Spleen (tissue), 7 donors: Measurements from ENCODE around the gene UFD1.
"Not testable (repeated sequence)": the region's sequence is repeated elsewhere in the genome, so short reads cannot be mapped to it uniquely, and the experiment has no call there.

Experiments
- CTCF ChIP-seq, 11 experiments: fragments of 200-600 bp in 7 of 11; fragments of 450-650 bp in 4 of 11; sonication (generic) in 4 of 11; IDR thresholded peaks in 8 of 11; conservative IDR thresholded peaks in 3 of 11; 1 replicate in 7 of 11; 2 replicates in 4 of 11; pipeline versions ENCODE4 v1.4.0 to v1.8.0; 2016 to 2021; ENCODE audit warnings: antibody characterized with exemption in 11 of 11, inconsistent platforms in 4 of 11, mild to moderate bottlenecking in 1 of 11
- POLR2A ChIP-seq, 3 donors: fragments of 450-650 bp; IDR thresholded peaks; one replicate each; pipeline ENCODE4 v1.5.1; 2017; ENCODE audit warnings: antibody characterized with exemption in 3 of 3, mild to moderate bottlenecking in 1 of 3
- POLR2AphosphoS5 ChIP-seq, 3 donors: sonication (generic); formaldehyde crosslinking; IDR thresholded peaks; one replicate each; pipeline ENCODE4 v1.5.1; 2017; ENCODE audit warnings: antibody characterized with exemption in 3 of 3
- donor health status: DM: no; HTN: no; CAD: no; lungs with moderate emphysema.
- donor health status: DM: no; HTN: no; CAD: no.
- donor health status: DM: no; HTN: no; CAD: no.

GRCh38 chr22:19445279-19445982 is 33.6 kb downstream of the UFD1 start:
- not testable (repeated sequence) for TF ChIP-seq POLR2AphosphoS5 (IDR thresholded peaks at IDR 0.05); CTCF (IDR thresholded peaks at IDR 0.05 in 8 of 11, conservative IDR thresholded peaks at IDR 0.05 in 3 of 11); POLR2A (IDR thresholded peaks at IDR 0.05)
